ENCODE measurements around the gene GLIS1.
"Not testable (repeated sequence)": the region's sequence is repeated elsewhere in the genome, so short reads cannot be mapped to it uniquely, and the experiment has no call there.

GLIS1 gene

GRCh38 chr1:53739109-53739681 is at the start of gene GLIS1:
Gene GLIS1 (minus strand): TSS chr1:53739164. CDS start chr1:53738064, 1,100 bp downstream.
- DNase-seq, result peak; percentile 13

- DNase-seq, result no peak
These were observed 48.7 kb upstream of the GLIS1 start for GRCh38 chr1:53787655-53788054.

GRCh38 chr1:53783056-53783455 is 44.1 kb upstream of the GLIS1 start:
- no peak for DNase-seq

DNA sequence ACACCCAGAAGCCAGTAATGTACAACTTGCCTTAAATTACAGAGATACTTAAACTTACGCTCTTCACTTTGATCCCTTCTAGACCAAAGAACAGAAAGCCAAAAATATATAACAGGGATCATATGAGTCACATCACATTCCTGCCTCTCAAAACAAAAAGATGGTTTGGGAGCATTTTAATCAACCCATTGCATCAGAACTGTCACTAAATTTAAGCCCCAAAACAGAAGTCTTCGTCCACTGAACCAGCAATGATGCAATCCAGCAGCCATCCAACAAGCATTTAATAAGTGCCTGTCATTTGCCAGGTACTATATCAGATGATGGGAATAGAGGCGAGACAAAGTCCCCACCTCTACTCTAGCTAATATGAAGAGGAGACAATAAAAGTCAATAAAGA is 42.7 kb upstream of the GLIS1 start:
- DNase-seq, result no peak

GRCh38 chr1:53777272-53777671 is 38.3 kb upstream of the GLIS1 start:
- DNase-seq, result no peak

- no peak for DNase-seq
These were observed 32.7 kb upstream of the GLIS1 start for GRCh38 chr1:53771648-53772047.

DNA sequence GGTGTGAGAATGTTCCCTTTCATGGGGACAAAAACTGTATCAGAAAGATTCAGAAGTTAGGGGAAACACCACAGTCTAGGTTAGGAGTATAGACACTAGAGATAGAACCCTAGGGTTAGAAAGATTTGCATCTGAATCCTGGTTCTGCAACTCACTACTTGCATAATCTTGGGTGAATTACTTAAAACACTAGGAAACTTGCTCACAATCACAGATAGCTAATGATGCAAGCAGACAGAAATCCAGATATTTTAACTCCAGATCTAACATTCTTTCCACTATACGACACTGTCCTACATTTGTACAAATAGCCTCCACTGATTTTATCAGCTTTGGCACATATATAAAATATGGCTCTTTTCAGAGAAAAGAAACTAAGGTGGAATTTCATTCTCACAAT is 30.8 kb upstream of the GLIS1 start:
- no peak for DNase-seq

DNA sequence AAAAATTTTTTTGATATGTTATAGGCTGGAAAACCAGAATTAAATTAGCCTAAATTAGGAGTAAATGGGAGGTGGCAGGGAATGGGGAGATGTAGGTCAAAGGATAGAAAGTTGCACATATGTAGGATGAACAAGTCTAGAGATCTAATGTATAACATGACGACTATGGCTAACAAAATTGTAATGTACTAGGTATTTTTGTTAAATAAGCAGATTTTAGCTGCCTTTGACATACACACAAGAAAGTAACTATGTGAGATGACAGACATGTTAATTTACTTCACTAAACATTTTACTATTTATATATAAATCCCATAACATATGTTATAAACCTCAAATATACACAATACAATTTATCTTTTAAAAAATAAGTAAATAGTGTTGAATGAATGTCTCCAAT is 30.2 kb upstream of the GLIS1 start:
- DNase-seq, result no peak

GRCh38 chr1:53766831-53767405 is 28.0 kb upstream of the GLIS1 start:
- DNase-seq, result no peak

DNA sequence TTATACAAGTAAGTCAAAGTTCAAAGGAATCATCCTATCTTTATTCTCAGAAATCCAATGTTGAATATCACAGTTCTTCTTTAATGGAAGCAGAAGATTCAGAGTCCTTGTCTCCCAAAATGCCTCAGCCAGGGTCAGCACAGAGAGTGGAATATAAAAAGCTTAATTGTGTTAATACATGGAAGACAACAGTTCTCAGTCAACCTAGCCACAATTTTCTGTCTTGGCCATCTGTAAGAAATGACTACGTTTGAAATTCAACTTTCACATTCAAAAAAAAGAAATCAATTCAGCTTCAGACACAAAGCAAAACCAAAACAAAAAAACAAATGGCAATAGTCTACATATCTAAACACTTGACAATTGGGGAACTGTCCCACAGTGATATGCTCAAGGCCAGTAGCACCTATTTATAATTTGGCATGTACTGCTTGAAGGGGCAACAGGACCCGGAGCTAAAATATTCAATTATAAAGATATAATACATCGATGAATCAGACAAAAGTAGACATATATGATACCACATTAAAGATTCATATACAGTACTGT is 27.3 kb upstream of the GLIS1 start:
- DNase-seq, result no peak

- DNase-seq, result no peak
These were observed 26.7 kb upstream of the GLIS1 start for GRCh38 chr1:53765657-53766056.

DNA sequence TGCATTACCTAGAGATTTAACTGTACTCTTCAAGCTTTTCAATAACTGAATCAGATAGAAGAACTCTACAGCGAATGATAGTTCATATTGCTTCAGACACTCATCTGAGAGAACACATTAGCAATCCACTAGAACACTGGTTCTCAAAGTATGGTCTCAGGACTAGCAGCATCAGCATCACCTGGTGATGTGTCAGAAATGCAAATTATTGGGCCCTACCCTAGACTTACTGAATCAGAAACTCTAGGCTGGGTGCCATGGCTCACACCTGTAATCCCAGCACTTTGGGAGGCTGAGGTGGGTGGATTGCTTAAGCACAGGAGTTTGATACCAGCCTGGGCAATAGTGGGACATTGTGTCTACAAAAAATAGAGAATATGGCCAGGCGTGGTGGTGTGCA is 24.9 kb upstream of the GLIS1 start:
- no peak for DNase-seq

DNA sequence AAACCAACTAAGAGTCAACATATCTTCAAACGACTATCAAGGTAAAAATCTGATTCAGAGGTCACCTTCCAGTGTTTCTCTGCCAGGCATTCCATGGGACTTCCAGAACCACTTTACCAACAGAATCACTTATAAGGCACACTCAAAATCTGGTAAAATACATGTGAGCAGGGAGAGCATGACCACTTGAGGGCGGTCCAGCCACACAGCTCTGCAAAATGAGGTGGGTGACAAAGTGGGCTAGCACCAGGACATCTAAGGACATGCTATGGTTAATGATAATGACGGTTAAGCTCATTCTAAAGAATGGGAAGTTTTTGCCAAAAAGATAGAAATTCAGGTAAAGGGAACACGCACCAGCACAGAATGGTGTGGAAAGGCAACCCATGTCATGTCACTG is 24.5 kb upstream of the GLIS1 start:
- no peak for DNase-seq

- not testable (repeated sequence) for DNase-seq
These were observed 21.5 kb upstream of the GLIS1 start for GRCh38 chr1:53760497-53760896.

- DNase-seq, result no peak
These were observed 16.9 kb upstream of the GLIS1 start for GRCh38 chr1:53755874-53756273.

DNA sequence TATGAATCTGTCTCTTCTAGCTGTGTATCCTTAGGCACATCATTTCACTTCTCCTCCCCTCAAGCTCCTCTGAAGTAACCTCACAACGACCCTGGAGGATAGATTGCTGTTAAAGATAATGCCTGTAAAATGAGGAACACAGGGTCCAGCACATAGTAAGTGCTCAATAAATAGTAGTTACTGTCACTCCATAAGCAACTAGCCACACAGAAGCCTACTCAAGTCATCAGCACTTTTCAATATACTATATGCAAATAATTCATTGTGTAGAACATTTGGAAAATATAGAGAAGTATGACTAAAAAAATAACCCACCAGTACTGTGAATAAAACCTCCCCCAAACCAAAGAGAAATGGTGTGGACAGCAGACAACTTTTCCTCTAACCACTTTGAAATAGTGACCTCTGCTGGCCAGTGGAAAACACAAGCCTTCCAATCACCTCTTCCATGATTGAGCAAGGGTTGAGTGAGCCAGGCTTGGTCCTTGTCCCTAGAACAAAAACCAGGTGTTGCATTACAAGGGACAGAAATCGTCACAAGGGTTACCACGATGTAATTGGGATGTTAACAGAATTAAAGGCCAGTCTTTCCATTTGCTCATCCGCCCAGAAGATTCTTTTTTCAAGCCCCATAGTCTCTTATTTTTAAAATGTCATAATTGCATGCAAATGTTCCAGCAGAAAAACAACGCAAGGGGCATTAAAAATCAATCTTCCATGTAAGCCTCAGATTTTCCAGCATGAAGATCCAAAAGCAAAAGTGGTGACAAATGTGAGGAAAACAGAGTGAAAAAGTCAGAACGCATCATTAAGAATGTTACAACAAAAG is 15.7 kb upstream of the GLIS1 start:
- no peak for DNase-seq

DNA sequence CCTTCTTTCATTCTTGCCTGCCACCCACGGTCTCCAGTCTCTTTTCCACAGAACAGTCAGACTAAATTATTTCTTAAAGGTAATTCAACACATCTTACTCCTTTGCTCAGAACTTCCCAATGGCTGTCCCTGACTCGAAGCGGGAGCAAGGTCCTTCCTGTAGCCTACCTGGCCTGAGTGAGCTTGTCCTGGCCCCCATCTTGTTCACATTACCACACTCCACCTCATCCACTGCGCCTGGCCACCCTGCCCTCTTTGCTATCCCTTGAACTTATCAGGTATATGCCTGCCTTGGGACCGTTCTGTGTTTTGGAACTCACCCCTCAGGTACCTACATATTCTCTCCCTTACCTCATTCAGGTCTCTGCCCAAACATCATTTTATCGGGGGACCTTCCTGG is 13.3 kb upstream of the GLIS1 start:
- DNase-seq, result no peak

DNA sequence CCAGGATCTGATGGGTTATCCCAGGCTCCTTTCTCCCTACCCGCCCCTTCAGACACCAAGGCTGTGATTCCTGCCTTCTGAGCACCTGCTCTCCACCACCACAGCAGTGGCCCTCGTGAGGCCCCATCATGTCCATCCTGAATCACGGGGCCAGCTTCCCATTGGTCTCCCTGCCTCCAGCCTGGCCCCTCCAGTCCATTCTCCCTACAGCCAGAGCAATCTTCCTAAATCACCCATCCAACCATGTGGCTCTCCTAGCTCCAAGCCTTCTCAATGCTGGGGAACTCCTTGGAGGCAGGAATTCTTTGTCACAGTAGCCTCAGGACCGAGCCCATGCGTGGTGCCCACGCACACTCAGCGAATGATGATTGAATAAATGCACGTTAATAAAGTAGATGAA is 8.9 kb upstream of the GLIS1 start:
- no peak for DNase-seq

DNA sequence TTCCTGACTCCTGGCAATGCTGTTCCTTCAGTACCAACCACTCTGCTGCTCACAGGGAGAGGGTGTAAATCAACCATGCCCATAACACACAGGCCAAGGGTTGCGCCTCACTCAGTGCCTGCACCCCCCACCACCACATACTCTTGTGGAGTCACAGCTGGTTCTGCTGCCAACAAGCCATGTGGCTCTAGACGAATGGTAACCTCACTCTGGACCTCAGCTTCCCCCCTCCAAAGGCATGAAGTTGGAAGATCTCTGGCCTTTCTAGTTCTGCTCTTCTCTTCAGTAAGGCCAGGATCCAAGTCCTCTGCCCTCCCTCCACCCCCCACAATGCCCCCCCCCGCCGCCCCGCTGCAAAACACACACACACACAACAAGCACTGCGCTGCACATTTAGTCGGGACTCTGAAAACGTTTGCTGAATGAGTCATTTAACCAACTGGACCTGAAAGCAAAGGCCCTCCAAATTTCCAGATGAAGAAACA is 1.7 kb upstream of the GLIS1 start:
- DNase-seq, result no peak

DNA sequence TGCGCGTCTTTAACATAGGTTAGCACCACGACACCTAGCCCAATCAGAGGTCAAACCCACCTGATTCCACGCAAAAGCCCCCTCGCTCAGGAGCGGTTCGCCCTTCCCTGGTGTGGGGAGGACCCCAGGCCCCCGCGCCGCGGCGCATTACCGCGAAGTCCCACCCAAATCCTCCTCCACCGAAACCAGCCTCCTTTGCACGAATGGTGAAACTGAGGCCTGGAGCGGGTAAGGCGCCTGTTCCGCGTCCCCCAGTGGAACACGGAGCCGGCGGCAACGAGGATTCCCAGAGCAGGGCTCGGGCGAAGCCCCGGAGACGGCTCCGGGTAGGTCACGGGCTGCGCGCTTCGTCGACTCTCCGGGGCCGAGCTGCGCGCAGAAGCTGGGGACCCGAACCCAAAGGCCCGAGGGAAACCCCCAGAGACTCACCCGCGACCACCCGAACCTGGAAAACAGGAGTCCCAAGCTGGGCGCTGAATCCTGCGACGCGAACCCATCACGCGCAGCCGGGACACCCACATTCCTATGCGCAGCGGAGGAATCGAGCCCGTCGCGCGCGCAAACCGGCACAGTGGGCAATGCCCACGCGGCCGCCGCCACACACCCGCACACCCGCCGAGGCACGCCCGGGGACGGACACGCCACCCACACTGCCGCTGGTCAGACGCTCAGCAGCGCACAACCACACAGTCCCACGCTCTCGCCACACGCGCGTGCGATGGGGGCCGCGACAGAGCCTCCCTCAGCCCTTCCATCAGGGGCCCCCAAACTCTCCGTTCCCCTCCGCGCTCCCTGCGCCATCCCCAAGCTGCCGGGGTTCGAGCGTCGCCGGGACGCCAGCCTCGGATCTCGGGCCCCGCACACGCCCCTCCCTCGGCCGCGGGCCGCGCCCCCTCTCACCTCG is 507 bp downstream of the GLIS1 start:
- no peak for DNase-seq

GRCh38 chr1:53737648-53738204 is 1.2 kb downstream of the GLIS1 start:
- DNase-seq, result no peak

DNA sequence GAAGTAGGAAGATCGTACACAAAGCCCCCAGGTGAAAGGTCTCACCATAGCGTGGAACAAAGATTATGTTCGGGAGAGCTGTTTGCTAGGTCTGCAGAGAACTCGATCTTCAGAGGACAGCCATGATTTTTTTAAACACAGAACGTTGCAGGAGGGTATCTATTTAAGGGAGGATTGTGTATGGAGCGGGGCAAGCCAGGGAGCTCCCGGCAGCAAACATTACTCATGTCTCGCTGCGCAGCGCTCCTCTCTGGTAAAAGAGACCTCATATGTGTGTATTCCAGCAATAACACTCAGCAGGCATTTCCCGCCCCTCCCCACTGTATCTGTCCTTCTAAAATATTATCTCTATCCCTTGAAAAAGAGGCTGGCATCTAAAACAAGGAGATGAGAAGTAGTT is 2.7 kb downstream of the GLIS1 start:
- no peak for DNase-seq

DNA sequence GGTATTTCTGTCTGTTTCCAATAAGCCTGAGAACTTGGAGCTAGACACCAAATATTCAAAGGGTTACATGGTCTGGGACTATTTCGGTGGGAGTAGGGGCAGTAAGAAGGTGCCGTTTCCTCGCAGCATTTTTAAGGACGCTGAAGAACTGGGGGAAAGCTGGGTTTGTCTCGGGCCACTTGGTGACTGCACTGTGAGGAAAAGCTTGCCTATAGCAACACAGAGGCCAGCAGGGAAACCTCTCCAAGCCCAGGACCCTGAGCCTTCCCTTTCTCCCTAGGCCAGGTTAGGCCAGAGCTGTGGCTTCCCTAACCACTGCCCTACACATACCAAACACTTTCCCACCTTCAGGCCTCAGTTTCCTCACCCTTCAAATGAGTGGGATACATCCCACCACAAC is 3.3 kb downstream of the GLIS1 start:
- no peak for DNase-seq

Data from stimulated activated naive CD4-positive, alpha-beta T cell treated with Interleukin-2 at 50 U/mL for 16 hours (primary cell).